ENCODE results near the gene DAB1.

The DAB1 gene

GRCh38 chr1:57012315-57012714 lies 411.5 kb downstream of the DAB1 start:
- DNase-seq, result no peak

- no peak for DNase-seq
Measured at GRCh38 chr1:57010511-57010910, 413.3 kb downstream of the DAB1 start.

- no peak for DNase-seq
Measured at GRCh38 chr1:57007948-57008347, 415.9 kb downstream of the DAB1 start.

- DNase-seq, result no peak
Measured at GRCh38 chr1:57007472-57007871, 416.4 kb downstream of the DAB1 start.

GRCh38 chr1:57003398-57004139 lies 420.3 kb downstream of the DAB1 start:
- DNase-seq, result no peak

- no peak for DNase-seq
Measured at GRCh38 chr1:56995414-56996100, 428.3 kb downstream of the DAB1 start.

GRCh38 chr1:56993475-56993874 lies 430.4 kb downstream of the DAB1 start:
- DNase-seq, result no peak

GRCh38 chr1:56992318-56993125 lies 431.3 kb downstream of the DAB1 start:
- no peak for DNase-seq

GRCh38 chr1:56991576-56991975 lies 432.3 kb downstream of the DAB1 start:
- no peak for DNase-seq

GRCh38 chr1:56986397-56986796 lies 437.5 kb downstream of the DAB1 start:
- DNase-seq, result no peak

GRCh38 chr1:56985857-56986256 lies 438.0 kb downstream of the DAB1 start:
- no peak for DNase-seq

- DNase-seq, result no peak
Measured at GRCh38 chr1:56983484-56983883, 440.4 kb downstream of the DAB1 start.

GRCh38 chr1:56979986-56980755 lies 443.7 kb downstream of the DAB1 start:
- no peak for DNase-seq

GRCh38 chr1:56978819-56979218 lies 445.0 kb downstream of the DAB1 start:
- DNase-seq, result no peak

- DNase-seq, result no peak
Measured at GRCh38 chr1:56977910-56978309, 445.9 kb downstream of the DAB1 start.

GRCh38 chr1:56975446-56975845 lies 448.4 kb downstream of the DAB1 start:
- no peak for DNase-seq

- no peak for DNase-seq
Measured at GRCh38 chr1:56973923-56974742, 449.7 kb downstream of the DAB1 start.

GRCh38 chr1:56972976-56973375 lies 450.9 kb downstream of the DAB1 start:
- DNase-seq, result no peak

GRCh38 chr1:56970280-56970679 lies 453.6 kb downstream of the DAB1 start:
- DNase-seq, result no peak

GRCh38 chr1:56968878-56969495 lies 454.9 kb downstream of the DAB1 start:
- DNase-seq, result no peak

Data from effector CD4-positive, alpha-beta T cell (primary cell).